K562 (cell line): ENCODE data around the gene NDUFB10. TPM values are rescaled to one million over a fixed set of nuclear protein-coding genes. Genes with fewer than 3 reads are reported as not detected.

Experiments
- ATAC-seq: fragments of 200-7000 bp; cut with Tn5 transposase; 3 replicates; pipeline ENCODE4 v1.9.1; 2020; ENCODE audit warnings: moderate library complexity
- BruUV-seq: library from RNA; stranded (reverse); fragments of 400-500 nt; replicated peaks from 2 replicates; lab custom pipeline; 2021; lab: Mats Ljungman, UMichigan
- CTCF ChIA-PET: fragments of 300-600 bp; formaldehyde crosslinking; extraction: SDS; loops from one replicate; lab custom pipeline; 2021; ENCODE audit warnings: low intra/inter-chr PET ratio; lab: Yijun Ruan, JAX
- POLR2A ChIA-PET: fragments of 300-600, 350-650 bp; sonication (Branson Sonifier 250); formaldehyde crosslinking; extraction: SDS; loops from one replicate; lab custom pipeline; 2021; ENCODE audit warnings: antibody characterized with exemption, inconsistent platforms; lab: Yijun Ruan, JAX
- DNase-seq, 4 experiments: peaks; one replicate each; pipeline versions ENCODE4 v3.0.0 to v3.0.0-alpha.2; 2011 to 2018; ENCODE audit warnings: low spot score in 3 of 4, mixed read lengths in 3 of 4; ENCODE audit errors: extremely low read depth in 1 of 4
- FAIRE-seq: peaks from 2 replicates; lab custom pipeline; 2011; peaks lifted over from hg19 to GRCh38; lab: Jason Lieb, UNC
- H2AFZ ChIP-seq: 2 replicates; pipeline ENCODE4 v1.6.0; 2011; ENCODE audit warnings: low read depth, low read length, control low read depth, inconsistent platforms
- H3K27ac ChIP-seq: fragments of 200-600 bp; 3 replicates; pipeline ENCODE4 v1.8.0; 2011; ENCODE audit warnings: low read depth, mild to moderate bottlenecking, control low read depth, inconsistent platforms, low read length, moderate library complexity, mixed read lengths; ENCODE audit errors: extremely low read depth
- H3K27me3 ChIP-seq, 2 experiments: fragments of 300-600 bp in 1 of 2; 2 replicates in 1 of 2; 3 replicates in 1 of 2; pipeline versions ENCODE4 v1.6.0 to v1.8.0; 2011; ENCODE audit warnings: inconsistent platforms in 2 of 2, low read length in 2 of 2, mild to moderate bottlenecking in 1 of 2, mixed read lengths in 1 of 2, moderate library complexity in 1 of 2; ENCODE audit not compliant: control insufficient read depth in 2 of 2, insufficient read depth in 2 of 2
- H3K36me3 ChIP-seq: fragments of 300-600 bp; 3 replicates; pipeline ENCODE4 v1.8.0; 2011; ENCODE audit warnings: mild to moderate bottlenecking, low read length, inconsistent platforms; ENCODE audit not compliant: control insufficient read depth, insufficient read depth
- H3K4me1 ChIP-seq, 2 experiments: fragments of 200-600 bp in 1 of 2; replicated peaks in 1 of 2; 2 replicates in 1 of 2; 3 replicates in 1 of 2; pipeline versions ENCODE4 v1.5.1 to v1.8.0; 2011; ENCODE audit warnings: inconsistent platforms in 2 of 2, low read length in 2 of 2, mild to moderate bottlenecking in 1 of 2, mixed read lengths in 1 of 2, moderate library complexity in 1 of 2; ENCODE audit not compliant: control insufficient read depth in 2 of 2, insufficient read depth in 2 of 2
- H3K4me2 ChIP-seq: 2 replicates; pipeline ENCODE4 v1.6.1; 2011; ENCODE audit warnings: low read length, control low read depth, inconsistent platforms, mixed read lengths; ENCODE audit not compliant: insufficient read depth
- H3K4me3 ChIP-seq: fragments of 200-600 bp; sonication (generic), shearing (Covaris generic); 2 replicates; pipeline ENCODE4 v1.5.1; 2016; ENCODE audit warnings: control low read depth, inconsistent platforms
- H3K79me2 ChIP-seq: fragments of 200-600 bp; 3 replicates; pipeline ENCODE4 v1.8.0; 2011; ENCODE audit warnings: low read length, inconsistent platforms; ENCODE audit not compliant: control insufficient read depth, insufficient read depth
- H3K9ac ChIP-seq, 2 experiments: 2 replicates each; pipeline versions ENCODE4 v1.6.0 to v1.6.1; 2011; ENCODE audit warnings: low read depth in 2 of 2, low read length in 2 of 2, control low read depth in 1 of 2, inconsistent platforms in 1 of 2, mild to moderate bottlenecking in 1 of 2, mixed read lengths in 1 of 2; ENCODE audit not compliant: insufficient read depth in 1 of 2
- H3K9me1 ChIP-seq: one replicate; pipeline ENCODE4 v1.6.0; 2011; ENCODE audit warnings: inconsistent platforms, mild to moderate bottlenecking, low read length, moderate library complexity; ENCODE audit not compliant: control insufficient read depth, insufficient read depth
- H3K9me3 ChIP-seq: replicated peaks from 2 replicates; pipeline ENCODE4 v1.5.1; 2011; ENCODE audit warnings: low read depth, low read length, inconsistent platforms; ENCODE audit not compliant: control insufficient read depth, insufficient read depth
- H4K20me1 ChIP-seq: replicated peaks from 2 replicates; pipeline ENCODE4 v1.6.1; 2011; ENCODE audit warnings: low read length, inconsistent platforms, mixed read lengths; ENCODE audit not compliant: control insufficient read depth, insufficient read depth
- CBFA2T2 ChIP-seq: fragments of 450-650 bp; conservative IDR thresholded peaks from 2 replicates; pipeline ENCODE4 v1.6.1; 2017; ENCODE audit warnings: mild to moderate bottlenecking
- MEIS2 ChIP-seq: fragments of 450-650 bp; IDR thresholded peaks from 2 replicates; pipeline ENCODE4 v1.6.1; 2014; ENCODE audit warnings: mild to moderate bottlenecking; ENCODE audit not compliant: partially characterized antibody
- NFATC3 ChIP-seq: fragments of 450-650 bp; IDR thresholded peaks from 2 replicates; pipeline ENCODE4 v1.6.1; 2017; ENCODE audit warnings: mild to moderate bottlenecking
- SMAD1 ChIP-seq: fragments of 150-350 bp; IDR thresholded peaks from 2 replicates; pipeline ENCODE4 v1.6.1; 2014; ENCODE audit warnings: low read length, low read depth; ENCODE audit not compliant: partially characterized antibody
- SMARCA4 ChIP-seq: fragments of 450-650 bp; IDR thresholded peaks from 2 replicates; pipeline ENCODE4 v1.6.1; 2016
- SRSF7 ChIP-seq: fragments of 200-400 bp; formaldehyde crosslinking; optimal IDR thresholded peaks from 2 replicates; pipeline ENCODE3; 2017; ENCODE audit warnings: mild to moderate bottlenecking, low read depth, low read length
- U2AF2 ChIP-seq: fragments of 200-400 bp; formaldehyde crosslinking; optimal IDR thresholded peaks from 2 replicates; pipeline ENCODE3; 2017; ENCODE audit warnings: low read depth, mild to moderate bottlenecking, low read length
- ZNF217 ChIP-seq: sonication (generic); formaldehyde crosslinking; IDR thresholded peaks from 2 replicates; pipeline ENCODE4 v1.8.0; 2022; ENCODE audit warnings: mild to moderate bottlenecking, missing genetic modification reagents
- WGBS: fragments of 100-300 bp; shearing (Covaris generic); methylation state at CpG from one replicate; pipeline ENCODE4 v1.1.6; 2016; ENCODE audit warnings: low coverage, mixed read lengths; ENCODE audit not compliant: insufficient coverage; ENCODE audit errors: missing lambda C conversion rate; 5-methylcytosine and 5-hydroxymethylcytosine counted together
- in situ Hi-C: fragments of 300-500 bp; cut with MboI; formaldehyde crosslinking; loops from 4 replicates; pipeline ENCODE4 v1.15.0; 2018; ENCODE audit warnings: inconsistent platforms, mixed read lengths
- intact Hi-C: fragments of 100-400 bp; cut with micrococcal nuclease; formaldehyde crosslinking; loops from 2 replicates; pipeline ENCODE4 v1.14.2; 2022
- polyA plus RNA-seq, 8 experiments: library from polyadenylated mRNA; depleted of rRNA in 4 of 8; stranded (reverse) in 5 of 8; unstranded in 3 of 8; fragments of >200 nt; fragmentation: Nextera tagmentation in 2 of 8; fragmentation: Illumina TruSeq in 1 of 8; extraction: Ambion mirVana in 2 of 8; extraction: Trizol in 1 of 8; gene quantifications; 2 replicates each; pipeline versions ENCODE4 v1.2.1 to v1.2.3, GENCODE V29; 2011 to 2014; ENCODE audit warnings: inconsistent platforms in 1 of 8, missing spikeins in 1 of 8
- total RNA-seq, 7 experiments: library from RNA; depleted of rRNA in 6 of 7; stranded (reverse); fragments of >200 nt in 6 of 7; fragmentation: Illumina TruSeq in 2 of 7; extraction: Trizol in 2 of 7; gene quantifications; 2 replicates each; pipeline versions ENCODE4 v1.2.1 to v1.2.3, GENCODE V29; 2011 to 2021; ENCODE audit warnings: low replicate concordance in 1 of 7
- TF ChIP-seq, protein P1 (sequence below): sonication (generic); formaldehyde crosslinking; IDR thresholded peaks from 2 replicates; pipeline ENCODE4 v1.8.0; 2022; ENCODE audit warnings: mild to moderate bottlenecking, missing genetic modification reagents

NDUFB10 gene
- total and polyA plus RNA-seq, 9 of the 15 experiments (the other 6 are each of a cell fraction or from before 2014, with no cell fraction given): 69.3 to 527 (median 161) TPM

DNA sequence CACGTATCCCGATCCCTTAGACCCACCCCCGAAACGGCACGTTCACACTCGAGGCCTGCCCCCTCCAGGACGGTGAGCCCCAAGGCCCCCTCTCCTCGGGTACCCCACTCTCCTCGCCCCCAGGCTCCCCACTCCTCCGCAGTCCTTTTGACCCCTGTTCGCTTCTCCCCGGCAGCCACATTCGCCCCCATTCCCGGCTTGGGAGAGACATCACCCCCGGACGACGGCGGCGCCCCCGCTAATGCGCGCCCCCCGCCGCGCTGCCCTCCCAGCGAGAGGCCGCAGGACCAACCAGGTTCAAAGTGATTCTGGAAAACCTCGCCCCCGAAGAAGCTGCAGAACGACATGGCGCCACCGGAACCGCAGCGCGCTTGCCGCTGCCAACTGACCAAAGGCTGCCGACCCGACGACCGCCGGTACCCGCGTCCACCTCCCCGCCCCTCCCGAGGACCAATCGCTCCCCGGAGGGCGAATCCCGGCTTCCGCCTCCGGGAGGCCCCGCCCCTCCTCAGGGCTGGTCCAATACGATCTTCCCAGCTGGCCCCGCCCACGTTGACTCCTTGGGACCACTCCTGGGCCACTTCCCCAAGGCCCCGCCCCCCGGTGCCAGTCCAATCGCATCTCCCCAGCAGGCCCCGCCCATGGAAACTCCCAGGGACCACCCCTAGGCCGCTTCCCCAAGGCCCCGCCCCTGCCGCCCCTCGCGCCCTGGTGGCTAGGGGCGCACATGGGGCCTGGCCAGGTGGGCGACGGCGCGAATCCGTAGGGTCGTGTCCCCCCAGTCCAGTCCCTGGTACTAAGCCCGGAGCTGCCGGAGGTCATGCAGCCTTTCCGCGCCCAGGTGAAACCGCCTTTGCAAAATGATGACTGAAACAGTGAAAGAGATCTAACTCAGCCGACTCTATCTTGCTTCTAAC lies 16.3 kb upstream of the NDUFB10 start, which contains the start of gene MSRB1:
MSRB1 (minus strand) TSS at position 390 of the 917 bp plus-strand sequence; CDS start at position 347, 43 bp downstream.
- Histone ChIP-seq H3K79me2 (peaks cover 20% of the 10 kb centered on the region), H3K9me1 (peaks cover 8% of the 10 kb centered on the region), H3K9me3 (no peaks in the 10 kb centered on the region), H4K20me1 (peaks cover 7% of the 10 kb centered on the region), H3K4me3 (peak within 1 kb of the TSS; percentile 78), H3K27ac (peak within 1 kb of the TSS; percentile 51), H3K9ac (peak within 1 kb of the TSS; percentile 63 to 91), H3K4me2 (peak within 1 kb of the TSS; percentile 84), H3K36me3 (peaks cover 28% of the 10 kb centered on the region; the same call in 2 of the 3 replicates), H3K27me3 (no peaks in the 10 kb centered on the region), H2AFZ (peak within 1 kb of the TSS; percentile 91), H3K4me1 (peaks cover 29 to 76% of the 10 kb centered on the region in 2 experiments)
- DNase-seq: peak; percentile 99 to 100 (median 100)
- intact Hi-C loops (loop anchor here (2.0 kb wide), 1 partner anchor 22 kb away; the partner anchor contains the start of gene RPS2), in situ Hi-C loops (no loop called here)
- ChIA-PET CTCF (interaction anchor here (0.7 kb wide), 1 partner anchor 130 kb away, joined by 5 read pairs; no protein-coding TSS in a partner anchor), POLR2A (interaction anchor here (0.6 to 2.3 kb wide), 11 partner anchors 10 to 212 kb away, joined by 3 to 28 read pairs (median 4); partner anchors contain the start of genes EME2, MRPS34, RPS2 and TRAF7)
- peak; percentile 88 for FAIRE-seq
- ATAC-seq: peak; percentile 95
- WGBS: 2% methylated on average over 33 of the region's 77 CpGs
- BruUV-seq: no TSS peak
- TF ChIP-seq, protein P1, sequence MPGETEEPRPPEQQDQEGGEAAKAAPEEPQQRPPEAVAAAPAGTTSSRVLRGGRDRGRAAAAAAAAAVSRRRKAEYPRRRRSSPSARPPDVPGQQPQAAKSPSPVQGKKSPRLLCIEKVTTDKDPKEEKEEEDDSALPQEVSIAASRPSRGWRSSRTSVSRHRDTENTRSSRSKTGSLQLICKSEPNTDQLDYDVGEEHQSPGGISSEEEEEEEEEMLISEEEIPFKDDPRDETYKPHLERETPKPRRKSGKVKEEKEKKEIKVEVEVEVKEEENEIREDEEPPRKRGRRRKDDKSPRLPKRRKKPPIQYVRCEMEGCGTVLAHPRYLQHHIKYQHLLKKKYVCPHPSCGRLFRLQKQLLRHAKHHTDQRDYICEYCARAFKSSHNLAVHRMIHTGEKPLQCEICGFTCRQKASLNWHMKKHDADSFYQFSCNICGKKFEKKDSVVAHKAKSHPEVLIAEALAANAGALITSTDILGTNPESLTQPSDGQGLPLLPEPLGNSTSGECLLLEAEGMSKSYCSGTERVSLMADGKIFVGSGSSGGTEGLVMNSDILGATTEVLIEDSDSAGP (CRISPR knock-in tag): no peak
- TF ChIP-seq U2AF2: no peak
- TF ChIP-seq MEIS2: no peak
- TF ChIP-seq ZNF217: no peak
- no peak for TF ChIP-seq SMARCA4
- no peak for TF ChIP-seq CBFA2T2
- TF ChIP-seq SRSF7: no peak
- TF ChIP-seq SMAD1: no peak
- no peak for TF ChIP-seq NFATC3
